IMR-90 (cell line): Measurements from ENCODE around the gene FN1. TPM values are rescaled to one million over a fixed set of nuclear protein-coding genes. Genes with fewer than 3 reads are reported as not detected.

Source experiments
- ATAC-seq: fragments of 200-7000 bp; cut with Tn5 transposase; 2 replicates; pipeline ENCODE4 v1.9.1; 2020; ENCODE audit warnings: low read depth, mild to moderate bottlenecking, moderate library complexity
- BruUV-seq: library from RNA; stranded (reverse); fragments of 400-500 nt; replicated peaks from 2 replicates; lab custom pipeline; 2021; lab: Mats Ljungman, UMichigan
- CTCF ChIA-PET: fragments of 300-600 bp; formaldehyde crosslinking; extraction: SDS; loops from one replicate; lab custom pipeline; 2021; ENCODE audit warnings: antibody characterized with exemption; lab: Yijun Ruan, JAX
- POLR2A ChIA-PET: fragments of 300-600 bp; sonication (Branson Sonifier 250); formaldehyde crosslinking; loops from one replicate; lab custom pipeline; 2022; ENCODE audit warnings: antibody characterized with exemption; ENCODE audit not compliant: unreplicated experiment; lab: Charles Lee
- DNase-seq: peaks from one replicate; pipeline ENCODE4 v3.0.0; 2013
- H2AFZ ChIP-seq: replicated peaks from 2 replicates; pipeline ENCODE3; 2013; ENCODE audit warnings: low read length, mild to moderate bottlenecking; ENCODE audit not compliant: poor library complexity
- H2AK5ac ChIP-seq: 2 replicates; pipeline ENCODE4 v1.6.1; 2013; ENCODE audit warnings: low read depth, low read length, inconsistent platforms
- H2AK9ac ChIP-seq: replicated peaks from 2 replicates; pipeline ENCODE3; 2013; ENCODE audit warnings: mild to moderate bottlenecking, low read depth, low read length, moderate library complexity; ENCODE audit not compliant: poor library complexity
- H2BK120ac ChIP-seq: 2 replicates; pipeline ENCODE4 v1.6.1; 2013; ENCODE audit warnings: low read depth, low read length, inconsistent platforms
- H2BK15ac ChIP-seq: 3 replicates; pipeline ENCODE4 v1.6.1; 2013; ENCODE audit warnings: low read depth, low read length, inconsistent platforms
- H2BK20ac ChIP-seq: 2 replicates; pipeline ENCODE4 v1.6.1; 2013; ENCODE audit warnings: low read depth, mild to moderate bottlenecking, inconsistent platforms, low read length, moderate library complexity
- H2BK5ac ChIP-seq: 2 replicates; pipeline ENCODE4 v1.6.1; 2013; ENCODE audit warnings: mild to moderate bottlenecking, low read depth, low read length, inconsistent platforms; ENCODE audit not compliant: poor library complexity, severe bottlenecking
- H3K14ac ChIP-seq: replicated peaks from 2 replicates; pipeline ENCODE4 v1.6.1; 2013; ENCODE audit warnings: low read depth, low read length, inconsistent platforms
- H3K18ac ChIP-seq: 2 replicates; pipeline ENCODE4 v1.6.1; 2013; ENCODE audit warnings: low read depth, low read length, control low read depth
- H3K23ac ChIP-seq: 2 replicates; pipeline ENCODE4 v1.6.1; 2013; ENCODE audit warnings: low read depth, low read length, inconsistent platforms
- H3K27ac ChIP-seq: 2 replicates; pipeline ENCODE4 v1.5.1; 2013; ENCODE audit warnings: mild to moderate bottlenecking, control low read depth, low read length; ENCODE audit not compliant: insufficient read depth
- H3K27me3 ChIP-seq: 2 replicates; pipeline ENCODE4 v1.6.1; 2013; ENCODE audit warnings: low read length; ENCODE audit not compliant: control insufficient read depth, insufficient read depth
- H3K36me3 ChIP-seq: 2 replicates; pipeline ENCODE4 v1.6.1; 2013; ENCODE audit warnings: low read length, mixed read lengths; ENCODE audit not compliant: control insufficient read depth, insufficient read depth
- H3K4ac ChIP-seq: 2 replicates; pipeline ENCODE4 v1.6.1; 2013; ENCODE audit warnings: low read depth, low read length, inconsistent platforms
- H3K4me1 ChIP-seq: 2 replicates; pipeline ENCODE4 v1.6.1; 2013; ENCODE audit warnings: low read length, mixed read lengths; ENCODE audit not compliant: control insufficient read depth, insufficient read depth
- H3K4me2 ChIP-seq: 2 replicates; pipeline ENCODE4 v1.6.1; 2013; ENCODE audit warnings: low read depth, mild to moderate bottlenecking, control low read depth, low read length, moderate library complexity
- H3K4me3 ChIP-seq: 2 replicates; pipeline ENCODE4 v1.5.1; 2013; ENCODE audit warnings: low read depth, mild to moderate bottlenecking, control low read depth, low read length, moderate library complexity; ENCODE audit not compliant: insufficient read depth
- H3K56ac ChIP-seq: 2 replicates; pipeline ENCODE4 v1.6.1; 2013; ENCODE audit warnings: low read length, inconsistent platforms; ENCODE audit not compliant: insufficient read depth; ENCODE audit errors: extremely low read depth
- H3K79me1 ChIP-seq, 2 experiments: 2 replicates each; pipeline ENCODE4 v1.6.1; 2013; ENCODE audit warnings: low read length in 2 of 2, inconsistent platforms in 1 of 2, low read depth in 1 of 2
- H3K9ac ChIP-seq: 2 replicates; pipeline ENCODE4 v1.6.1; 2013; ENCODE audit warnings: low read depth, low read length, control low read depth
- H3K9me1 ChIP-seq: 2 replicates; pipeline ENCODE4 v1.6.1; 2013; ENCODE audit warnings: low read length, inconsistent platforms; ENCODE audit not compliant: insufficient read depth
- H3K9me3 ChIP-seq: 2 replicates; pipeline ENCODE4 v1.6.1; 2013; ENCODE audit warnings: low read length; ENCODE audit not compliant: control insufficient read depth, insufficient read depth
- H4K20me1 ChIP-seq: 2 replicates; pipeline ENCODE4 v1.6.1; 2013; ENCODE audit warnings: low read length, inconsistent platforms; ENCODE audit not compliant: insufficient read depth
- H4K5ac ChIP-seq: 2 replicates; pipeline ENCODE4 v1.6.1; 2013; ENCODE audit warnings: mild to moderate bottlenecking, low read depth, low read length, control low read depth
- H4K8ac ChIP-seq, 2 experiments: 2 replicates each; pipeline ENCODE4 v1.6.1; 2013; ENCODE audit warnings: low read depth in 2 of 2, low read length in 2 of 2, control low read depth in 1 of 2, inconsistent platforms in 1 of 2
- H4K91ac ChIP-seq: 2 replicates; pipeline ENCODE4 v1.6.1; 2013; ENCODE audit warnings: low read depth, low read length, inconsistent platforms; ENCODE audit not compliant: insufficient read depth
- BHLHE40 ChIP-seq: fragments of 150-350 bp; IDR thresholded peaks from 2 replicates; pipeline ENCODE4 v1.6.1; 2016; ENCODE audit warnings: mild to moderate bottlenecking, low read depth, low read length
- CEBPB ChIP-seq: IDR thresholded peaks from 2 replicates; pipeline ENCODE4 v1.6.1; 2012; ENCODE audit warnings: low read depth, low read length, improper control_type of control experiment
- ELK1 ChIP-seq: fragments of 150-350 bp; IDR thresholded peaks from 2 replicates; pipeline ENCODE4 v1.6.1; 2016; ENCODE audit warnings: low read depth, mild to moderate bottlenecking, low read length, moderate library complexity, borderline replicate concordance
- MAFK ChIP-seq: IDR thresholded peaks from 2 replicates; pipeline ENCODE4 v1.6.1; 2012; ENCODE audit warnings: low read depth, low read length, improper control_type of control experiment
- MAZ ChIP-seq: IDR thresholded peaks from 2 replicates; pipeline ENCODE4 v1.6.1; 2012; ENCODE audit warnings: low read depth, mild to moderate bottlenecking, low read length, improper control_type of control experiment, moderate library complexity, borderline replicate concordance
- MXI1 ChIP-seq: IDR thresholded peaks from 2 replicates; pipeline ENCODE4 v1.6.1; 2012; ENCODE audit warnings: low read depth, mild to moderate bottlenecking, low read length, moderate library complexity, borderline replicate concordance
- POLR2A ChIP-seq: IDR thresholded peaks from 2 replicates; pipeline ENCODE4 v1.6.1; 2012; ENCODE audit warnings: mild to moderate bottlenecking, low read depth, low read length
- RCOR1 ChIP-seq: IDR thresholded peaks from 2 replicates; pipeline ENCODE4 v1.6.1; 2012; ENCODE audit warnings: mild to moderate bottlenecking, low read length, improper control_type of control experiment; ENCODE audit not compliant: insufficient replicate concordance
- SMC3 ChIP-seq: fragments of 150-350 bp; IDR thresholded peaks from 2 replicates; pipeline ENCODE4 v1.6.1; 2016; ENCODE audit warnings: low read depth, mild to moderate bottlenecking, antibody characterized with exemption, low read length, moderate library complexity
- USF2 ChIP-seq: fragments of 150-350 bp; IDR thresholded peaks from 2 replicates; pipeline ENCODE4 v1.6.1; 2017; ENCODE audit warnings: mild to moderate bottlenecking, antibody characterized with exemption, low read length, low read depth
- WGBS, 2 experiments: methylation state at CpG; one replicate each; pipeline versions ENCODE4 v1.1.5 to v1.1.7; 2013; ENCODE audit warnings: missing lambda C conversion rate in 2 of 2; ENCODE audit not compliant: insufficient read length in 1 of 2; ENCODE audit errors: extremely low coverage in 2 of 2; 5-methylcytosine and 5-hydroxymethylcytosine counted together
- dilution Hi-C: fragments of 300-500 bp; cut with HindIII; formaldehyde crosslinking; loops from one replicate; pipeline ENCODE4 v1.14.3; 2018; ENCODE audit warnings: low sequenced_read_pairs; ENCODE audit not compliant: unreplicated experiment
- in situ Hi-C: fragments of 300-500 bp; cut with MboI; formaldehyde crosslinking; loops from 3 replicates; pipeline ENCODE4 v1.14.3; 2019; ENCODE audit warnings: low sequenced_read_pairs, inconsistent platforms, mixed read lengths
- intact Hi-C: fragments of 100-400 bp; cut with micrococcal nuclease; formaldehyde crosslinking; loops from 2 replicates; pipeline ENCODE4 v1.10.0; 2022
- polyA plus RNA-seq, 3 experiments: library from polyadenylated mRNA; depleted of rRNA; stranded (reverse); fragments of >200 nt; gene quantifications; 2 replicates each; pipeline ENCODE4 v1.2.3, GENCODE V29; 2012; ENCODE audit warnings: low replicate concordance in 1 of 3
- total RNA-seq: library from RNA; depleted of rRNA; stranded (reverse); fragments of >200 nt; gene quantifications from 2 replicates; pipeline ENCODE4 v1.2.3, GENCODE V29; 2012

The FN1 gene
- total and polyA plus RNA-seq, 2 of the 4 experiments (the other 2 are of a cell fraction), result 8,243 to 13,004 TPM

- Histone ChIP-seq H2AK9ac (peak overlapping the region; percentile 6), H2BK120ac (peak overlapping the region; percentile 93), H2AK5ac (peak overlapping the region; percentile 95), H3K4me2 (no peak overlapping the region), H3K4me1 (peaks cover 18% of the 10 kb centered on the region), H3K9me1 (peaks cover 11% of the 10 kb centered on the region), H2BK20ac (peak overlapping the region; percentile 95), H3K23ac (peak overlapping the region; percentile 85), H3K9me3 (no peaks in the 10 kb centered on the region), H4K91ac (peak overlapping the region; percentile 87), H3K27me3 (no peaks in the 10 kb centered on the region), H3K36me3 (no peaks in the 10 kb centered on the region), H2AFZ (peak overlapping the region; percentile 78), H3K18ac (peak overlapping the region; percentile 95), H3K4ac (peak overlapping the region; percentile 94), H3K79me1 (0 out of 4 replicates have a peak, but pooled peaks cover 0 to 4% of the 10 kb centered on the region in 2 experiments), H3K9ac (peak overlapping the region; percentile 25; the same call in 1 of the 2 replicates), H3K56ac (peak overlapping the region; percentile 48; the same call in 1 of the 2 replicates), H3K14ac (peak overlapping the region; percentile 85), H4K5ac (peak overlapping the region; percentile 76), H2BK15ac (peak overlapping the region; percentile 90), H2BK5ac (peak overlapping the region; percentile 95), H4K8ac (peak overlapping the region; percentile 32 to 78), H4K20me1 (no peaks in the 10 kb centered on the region), H3K4me3 (no peak overlapping the region), H3K27ac (no peak overlapping the region)
- ChIA-PET CTCF (interaction anchor here (1.2 kb wide), 1 partner anchor 15 kb away, joined by 4 read pairs; no protein-coding TSS in a partner anchor), POLR2A (no interaction called here)
- intact Hi-C loops (loop anchor here (2.0 to 5.0 kb wide), 4 partner anchors 67 to 239 kb away; no protein-coding TSS in a partner anchor), in situ Hi-C loops (no loop called here), dilution Hi-C loops (no loop called here)
- 93% methylated on average over 2 of the region's 5 CpGs; no CpG with 5 or more reads in 1 of the 2 experiments for WGBS, 2 experiments
- BruUV-seq, result no TSS peak
- no peak for ATAC-seq
- DNase-seq, result peak; percentile 67
- TF ChIP-seq CEBPB (no peak), MAFK (no peak), ELK1 (no peak), SMC3 (no peak), BHLHE40 (no peak), MAZ (no peak), USF2 (no peak), POLR2A (no peak), RCOR1 (no peak), MXI1 (no peak)
These were observed 26.1 kb upstream of the FN1 start for GRCh38 chr2:215461836-215462532.
